SU-DHL-6 (cell line): ENCODE results near the gene SRGAP1.

Experiments used
- H2AFZ ChIP-seq: fragments of 200-600 bp; sonication (generic); 2 replicates; pipeline ENCODE4 v1.6.1; 2014; ENCODE audit warnings: low read depth, mild to moderate bottlenecking, moderate library complexity, mixed read lengths, antibody characterized with exemption, low read length; ENCODE audit not compliant: severe bottlenecking
- H3F3A ChIP-seq: fragments of 200-600 bp; shearing (Covaris generic); 2 replicates; pipeline ENCODE4 v1.6.0; 2016; ENCODE audit warnings: antibody characterized with exemption, mild to moderate bottlenecking; ENCODE audit not compliant: insufficient read depth
- H3K27ac ChIP-seq: fragments of 200-600 bp; sonication (generic); 2 replicates; pipeline ENCODE4 v1.5.1; 2016; ENCODE audit warnings: low read depth, mild to moderate bottlenecking, low read length, moderate library complexity, mixed read lengths
- H3K27me3 ChIP-seq: fragments of 200-600 bp; sonication (generic), shearing (Covaris generic); 2 replicates; pipeline ENCODE4 v1.6.0; 2014; ENCODE audit warnings: mild to moderate bottlenecking, low read length
- H3K36me3 ChIP-seq: fragments of 200-600 bp; sonication (generic); 2 replicates; pipeline ENCODE4 v1.6.1; 2014; ENCODE audit warnings: mild to moderate bottlenecking, low read length, mixed read lengths
- H3K4me2 ChIP-seq: fragments of 300-600, 200-600 bp; shearing (Covaris generic), sonication (generic); 2 replicates; pipeline ENCODE4 v1.6.0; 2014; ENCODE audit warnings: low read length, low read depth, mild to moderate bottlenecking; ENCODE audit not compliant: poor library complexity, severe bottlenecking
- H3K4me3 ChIP-seq: fragments of 200-600 bp; sonication (generic); 2 replicates; pipeline ENCODE4 v1.5.1; 2014; ENCODE audit warnings: antibody characterized with exemption, low read length, mild to moderate bottlenecking, mixed read lengths; ENCODE audit not compliant: insufficient read depth, poor library complexity, severe bottlenecking
- H3K79me2 ChIP-seq: fragments of 200-600 bp; sonication (generic); 2 replicates; pipeline ENCODE4 v1.6.1; 2014; ENCODE audit warnings: mild to moderate bottlenecking, low read length, moderate library complexity; ENCODE audit not compliant: insufficient read depth
- H3K9ac ChIP-seq: fragments of 200-600 bp; sonication (generic); 2 replicates; pipeline ENCODE4 v1.7.0; 2014; ENCODE audit warnings: mild to moderate bottlenecking, low read length
- H3K9me2 ChIP-seq: fragments of 200-600 bp; sonication (generic); replicated peaks from 2 replicates; pipeline ENCODE4 v1.6.1; 2014; ENCODE audit warnings: low read length; ENCODE audit not compliant: insufficient read depth
- H3K9me3 ChIP-seq: fragments of 200-600 bp; sonication (generic); 2 replicates; pipeline ENCODE4 v1.6.1; 2014; ENCODE audit warnings: low read length, mixed read lengths; ENCODE audit not compliant: insufficient read depth
- H4K20me1 ChIP-seq: fragments of 200-600 bp; sonication (generic); 2 replicates; pipeline ENCODE4 v1.6.1; 2014; ENCODE audit warnings: low read depth, mild to moderate bottlenecking, antibody characterized with exemption, low read length, moderate library complexity, mixed read lengths
- EZH2phosphoT487 ChIP-seq: fragments of 200-600 bp; sonication (generic), shearing (Covaris generic); conservative IDR thresholded peaks from 2 replicates; pipeline ENCODE4 v1.6.1; 2018; ENCODE audit warnings: mild to moderate bottlenecking, antibody characterized with exemption, low read length, moderate library complexity, mixed read lengths
- TF ChIP-seq, protein P1 (sequence below): fragments of 200-600 bp; sonication (generic); IDR thresholded peaks from one replicate; pipeline ENCODE4 v1.5.1; 2017; ENCODE audit warnings: antibody characterized with exemption, mild to moderate bottlenecking, low read length, moderate library complexity; ENCODE audit not compliant: insufficient read depth, poor library complexity, severe bottlenecking

The SRGAP1 gene

DNA sequence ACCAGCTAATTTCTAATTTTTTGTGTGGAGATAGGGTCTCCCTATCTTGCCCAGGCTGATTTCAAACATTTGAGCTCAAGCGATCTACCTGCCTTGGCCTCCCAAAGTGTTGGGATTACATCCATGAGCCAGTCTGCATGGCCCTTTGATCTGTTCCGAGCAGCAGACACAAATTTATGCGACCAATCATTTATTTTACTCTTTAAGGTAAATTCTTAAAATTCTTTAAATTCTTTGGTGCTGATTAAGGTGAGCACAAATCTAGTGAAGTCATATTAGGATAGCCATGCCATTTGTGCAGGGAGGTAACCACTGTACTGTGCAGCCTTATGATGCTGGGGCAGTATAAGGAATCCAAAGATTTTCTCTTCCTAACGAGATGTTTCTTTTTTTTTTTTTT, 135.7 kb downstream of the SRGAP1 start:
- Histone ChIP-seq H3K27me3 (no peaks in the 10 kb centered on the region), H3K9me3 (no peaks in the 10 kb centered on the region), H2AFZ (no peak overlapping the region), H4K20me1 (no peaks in the 10 kb centered on the region), H3K27ac (no peak overlapping the region), H3K9ac (no peak overlapping the region), H3K4me3 (no peak overlapping the region), H3K36me3 (no peaks in the 10 kb centered on the region), H3K9me2 (no peaks in the 10 kb centered on the region), H3K79me2 (no peaks in the 10 kb centered on the region), H3F3A (no peaks in the 10 kb centered on the region), H3K4me2 (no peak overlapping the region)
- TF ChIP-seq, protein P1, sequence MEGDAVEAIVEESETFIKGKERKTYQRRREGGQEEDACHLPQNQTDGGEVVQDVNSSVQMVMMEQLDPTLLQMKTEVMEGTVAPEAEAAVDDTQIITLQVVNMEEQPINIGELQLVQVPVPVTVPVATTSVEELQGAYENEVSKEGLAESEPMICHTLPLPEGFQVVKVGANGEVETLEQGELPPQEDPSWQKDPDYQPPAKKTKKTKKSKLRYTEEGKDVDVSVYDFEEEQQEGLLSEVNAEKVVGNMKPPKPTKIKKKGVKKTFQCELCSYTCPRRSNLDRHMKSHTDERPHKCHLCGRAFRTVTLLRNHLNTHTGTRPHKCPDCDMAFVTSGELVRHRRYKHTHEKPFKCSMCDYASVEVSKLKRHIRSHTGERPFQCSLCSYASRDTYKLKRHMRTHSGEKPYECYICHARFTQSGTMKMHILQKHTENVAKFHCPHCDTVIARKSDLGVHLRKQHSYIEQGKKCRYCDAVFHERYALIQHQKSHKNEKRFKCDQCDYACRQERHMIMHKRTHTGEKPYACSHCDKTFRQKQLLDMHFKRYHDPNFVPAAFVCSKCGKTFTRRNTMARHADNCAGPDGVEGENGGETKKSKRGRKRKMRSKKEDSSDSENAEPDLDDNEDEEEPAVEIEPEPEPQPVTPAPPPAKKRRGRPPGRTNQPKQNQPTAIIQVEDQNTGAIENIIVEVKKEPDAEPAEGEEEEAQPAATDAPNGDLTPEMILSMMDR = no peak
- TF ChIP-seq EZH2phosphoT487 = no peak

- H4K20me1 ChIP-seq = no peaks in the 10 kb centered on the region
- no peaks in the 10 kb centered on the region for H3K79me2 ChIP-seq
These were observed 136.8 kb downstream of the SRGAP1 start for GRCh38 chr12:63981343-63981742.

DNA sequence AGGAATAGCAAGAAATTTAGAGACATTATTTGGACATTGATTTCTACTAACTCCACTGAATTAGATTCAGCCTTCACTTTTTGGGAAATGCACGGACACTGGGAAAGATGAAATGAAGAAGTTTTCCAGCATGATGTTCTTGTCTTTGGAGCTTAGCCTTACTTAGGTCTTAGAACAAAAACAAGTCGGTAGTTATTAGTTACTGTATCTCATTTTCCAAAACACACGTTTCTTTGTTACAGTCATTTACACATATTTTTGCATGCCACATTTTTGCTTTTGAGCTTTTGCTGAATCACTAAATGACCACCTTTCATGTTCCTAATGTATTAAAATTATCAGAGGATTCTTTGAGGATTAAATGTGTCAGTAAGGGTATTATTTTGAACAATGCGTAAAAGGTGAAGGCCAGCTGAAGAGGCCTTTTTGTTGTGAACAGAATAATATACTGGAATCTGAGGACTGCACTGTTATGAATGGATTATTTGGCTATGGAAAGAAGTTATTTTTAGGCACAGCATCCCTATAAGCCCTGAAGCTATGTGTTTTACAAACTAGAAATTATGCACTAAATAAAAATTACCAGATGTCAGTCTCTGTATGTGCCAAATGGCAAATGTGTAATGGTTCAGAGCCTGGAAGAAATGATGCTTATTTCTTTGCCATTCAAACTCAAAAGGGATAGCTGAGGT, 138.2 kb downstream of the SRGAP1 start:
- Histone ChIP-seq H3K79me2 (no peaks in the 10 kb centered on the region), H3K9ac (no peak overlapping the region), H3K4me3 (no peak overlapping the region), H3K9me3 (no peaks in the 10 kb centered on the region), H3K4me2 (no peak overlapping the region), H2AFZ (no peak overlapping the region), H3K27ac (no peak overlapping the region), H3K27me3 (no peaks in the 10 kb centered on the region), H3K9me2 (no peaks in the 10 kb centered on the region), H3K36me3 (no peaks in the 10 kb centered on the region), H4K20me1 (no peaks in the 10 kb centered on the region), H3F3A (no peaks in the 10 kb centered on the region)
- TF ChIP-seq, protein P1 = no peak
- no peak for TF ChIP-seq EZH2phosphoT487

More at GRCh38 chr12:63981343-63981742, 136.8 kb downstream of the SRGAP1 start:
- Histone ChIP-seq H3F3A (no peaks in the 10 kb centered on the region), H3K9me2 (no peaks in the 10 kb centered on the region), H3K9ac (no peak overlapping the region), H3K36me3 (no peaks in the 10 kb centered on the region), H3K4me2 (no peak overlapping the region), H3K4me3 (no peak overlapping the region), H3K9me3 (no peaks in the 10 kb centered on the region), H2AFZ (no peak overlapping the region), H3K27ac (no peak overlapping the region), H3K27me3 (no peaks in the 10 kb centered on the region)
- no peak for TF ChIP-seq EZH2phosphoT487
- TF ChIP-seq, protein P1 = no peak
